A549 (cell line): ENCODE results near the gene SPSB1.

ENCODE experiments used
- CTCF ChIP-seq: fragments of >200 bp; sonication (Bioruptor Twin); formaldehyde crosslinking; IDR thresholded peaks from 3 replicates; pipeline ENCODE4 v1.5.1; 2016
- REST ChIP-seq: fragments of 200-600 bp; sonication (generic); IDR thresholded peaks from 2 replicates; pipeline ENCODE4 v1.6.1; 2016; ENCODE audit warnings: antibody characterized with exemption, mild to moderate bottlenecking, moderate library complexity

DNA sequence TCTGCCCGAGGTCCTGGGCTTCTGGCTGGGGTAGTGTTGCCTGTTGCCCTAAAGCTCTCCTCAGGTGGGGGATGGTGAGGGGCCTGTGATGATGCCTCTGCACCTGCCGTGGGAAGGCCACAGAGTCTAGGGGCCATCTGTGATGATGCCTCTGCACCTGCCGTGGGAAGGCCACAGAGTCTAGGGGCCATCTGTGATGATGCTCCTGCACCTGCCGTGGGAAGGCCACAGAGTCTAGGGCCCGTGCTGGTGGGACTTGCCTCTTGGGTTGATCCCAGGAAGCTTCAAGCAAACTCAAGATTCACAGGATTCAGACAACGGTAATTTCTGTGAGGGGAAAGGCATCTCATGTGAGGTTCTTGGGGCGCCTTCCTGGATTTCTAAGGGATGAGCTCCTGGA, 17.3 kb downstream of the SPSB1 start:
- no peak for TF ChIP-seq REST
- no peak for TF ChIP-seq CTCF
